K562 (cell line): ENCODE data around the gene FAM3C. TPM values are rescaled to one million over a fixed set of nuclear protein-coding genes. Genes with fewer than 3 reads are reported as not detected.

ENCODE experiments used
- ATAC-seq: fragments of 200-7000 bp; cut with Tn5 transposase; 3 replicates; pipeline ENCODE4 v1.9.1; 2020; ENCODE audit warnings: moderate library complexity
- BruUV-seq: library from RNA; stranded (reverse); fragments of 400-500 nt; replicated peaks from 2 replicates; lab custom pipeline; 2021; lab: Mats Ljungman, UMichigan
- CTCF ChIA-PET: fragments of 300-600 bp; formaldehyde crosslinking; extraction: SDS; loops from one replicate; lab custom pipeline; 2021; ENCODE audit warnings: low intra/inter-chr PET ratio; lab: Yijun Ruan, JAX
- POLR2A ChIA-PET: fragments of 300-600, 350-650 bp; sonication (Branson Sonifier 250); formaldehyde crosslinking; extraction: SDS; loops from one replicate; lab custom pipeline; 2021; ENCODE audit warnings: antibody characterized with exemption, inconsistent platforms; lab: Yijun Ruan, JAX
- DNase-seq, 4 experiments: peaks; one replicate each; pipeline versions ENCODE4 v3.0.0 to v3.0.0-alpha.2; 2011 to 2018; ENCODE audit warnings: low spot score in 3 of 4, mixed read lengths in 3 of 4; ENCODE audit errors: extremely low read depth in 1 of 4
- FAIRE-seq: peaks from 2 replicates; lab custom pipeline; 2011; peaks lifted over from hg19 to GRCh38; lab: Jason Lieb, UNC
- H2AFZ ChIP-seq: 2 replicates; pipeline ENCODE4 v1.6.0; 2011; ENCODE audit warnings: low read depth, low read length, control low read depth, inconsistent platforms
- H3K27ac ChIP-seq: fragments of 200-600 bp; 3 replicates; pipeline ENCODE4 v1.8.0; 2011; ENCODE audit warnings: low read depth, mild to moderate bottlenecking, control low read depth, inconsistent platforms, low read length, moderate library complexity, mixed read lengths; ENCODE audit errors: extremely low read depth
- H3K27me3 ChIP-seq, 2 experiments: fragments of 300-600 bp in 1 of 2; 2 replicates in 1 of 2; 3 replicates in 1 of 2; pipeline versions ENCODE4 v1.6.0 to v1.8.0; 2011; ENCODE audit warnings: inconsistent platforms in 2 of 2, low read length in 2 of 2, mild to moderate bottlenecking in 1 of 2, mixed read lengths in 1 of 2, moderate library complexity in 1 of 2; ENCODE audit not compliant: control insufficient read depth in 2 of 2, insufficient read depth in 2 of 2
- H3K36me3 ChIP-seq: fragments of 300-600 bp; 3 replicates; pipeline ENCODE4 v1.8.0; 2011; ENCODE audit warnings: mild to moderate bottlenecking, low read length, inconsistent platforms; ENCODE audit not compliant: control insufficient read depth, insufficient read depth
- H3K4me1 ChIP-seq, 2 experiments: fragments of 200-600 bp in 1 of 2; replicated peaks in 1 of 2; 2 replicates in 1 of 2; 3 replicates in 1 of 2; pipeline versions ENCODE4 v1.5.1 to v1.8.0; 2011; ENCODE audit warnings: inconsistent platforms in 2 of 2, low read length in 2 of 2, mild to moderate bottlenecking in 1 of 2, mixed read lengths in 1 of 2, moderate library complexity in 1 of 2; ENCODE audit not compliant: control insufficient read depth in 2 of 2, insufficient read depth in 2 of 2
- H3K4me2 ChIP-seq: 2 replicates; pipeline ENCODE4 v1.6.1; 2011; ENCODE audit warnings: low read length, control low read depth, inconsistent platforms, mixed read lengths; ENCODE audit not compliant: insufficient read depth
- H3K4me3 ChIP-seq: fragments of 200-600 bp; sonication (generic), shearing (Covaris generic); 2 replicates; pipeline ENCODE4 v1.5.1; 2016; ENCODE audit warnings: control low read depth, inconsistent platforms
- H3K79me2 ChIP-seq: fragments of 200-600 bp; 3 replicates; pipeline ENCODE4 v1.8.0; 2011; ENCODE audit warnings: low read length, inconsistent platforms; ENCODE audit not compliant: control insufficient read depth, insufficient read depth
- H3K9ac ChIP-seq, 2 experiments: 2 replicates each; pipeline versions ENCODE4 v1.6.0 to v1.6.1; 2011; ENCODE audit warnings: low read depth in 2 of 2, low read length in 2 of 2, control low read depth in 1 of 2, inconsistent platforms in 1 of 2, mild to moderate bottlenecking in 1 of 2, mixed read lengths in 1 of 2; ENCODE audit not compliant: insufficient read depth in 1 of 2
- H3K9me1 ChIP-seq: one replicate; pipeline ENCODE4 v1.6.0; 2011; ENCODE audit warnings: inconsistent platforms, mild to moderate bottlenecking, low read length, moderate library complexity; ENCODE audit not compliant: control insufficient read depth, insufficient read depth
- H3K9me3 ChIP-seq: replicated peaks from 2 replicates; pipeline ENCODE4 v1.5.1; 2011; ENCODE audit warnings: low read depth, low read length, inconsistent platforms; ENCODE audit not compliant: control insufficient read depth, insufficient read depth
- H4K20me1 ChIP-seq: replicated peaks from 2 replicates; pipeline ENCODE4 v1.6.1; 2011; ENCODE audit warnings: low read length, inconsistent platforms, mixed read lengths; ENCODE audit not compliant: control insufficient read depth, insufficient read depth
- EGR1 ChIP-seq: fragments of 450-650 bp; conservative IDR thresholded peaks from 2 replicates; pipeline ENCODE4 v1.6.1; 2017; ENCODE audit warnings: mild to moderate bottlenecking
- FOXK2 ChIP-seq, 2 experiments: fragments of 450-650 bp; IDR thresholded peaks in 1 of 2; conservative IDR thresholded peaks in 1 of 2; 2 replicates each; pipeline ENCODE4 v1.6.1; 2016; ENCODE audit warnings: low read depth in 2 of 2, mild to moderate bottlenecking in 1 of 2
- NCOA4 ChIP-seq: fragments of 450-650 bp; IDR thresholded peaks from 2 replicates; pipeline ENCODE4 v1.6.1; 2018; ENCODE audit warnings: mild to moderate bottlenecking; ENCODE audit not compliant: partially characterized antibody
- RBM15 ChIP-seq: fragments of 200-400 bp; formaldehyde crosslinking; IDR thresholded peaks from 2 replicates; pipeline ENCODE4 v1.6.1; 2018; ENCODE audit warnings: mild to moderate bottlenecking, low read length, moderate library complexity; ENCODE audit not compliant: insufficient read depth
- SIN3A ChIP-seq, 2 experiments: fragments of 150-350 bp in 1 of 2; IDR thresholded peaks; 2 replicates each; pipeline ENCODE4 v1.6.1; 2011 to 2016; ENCODE audit warnings: borderline replicate concordance in 2 of 2, low read depth in 2 of 2, low read length in 2 of 2, mild to moderate bottlenecking in 2 of 2, moderate library complexity in 2 of 2; ENCODE audit not compliant: control insufficient read depth in 1 of 2
- UBTF ChIP-seq, 2 experiments: IDR thresholded peaks; 2 replicates each; pipeline ENCODE4 v1.6.1; 2012; ENCODE audit warnings: improper control_type of control experiment in 2 of 2, low read depth in 2 of 2, low read length in 2 of 2, borderline replicate concordance in 1 of 2
- ZNF311 ChIP-seq: fragments of 250-450 bp; sonication (Bioruptor Pico); IDR thresholded peaks from 2 replicates; pipeline ENCODE4 v1.4.0; 2020; ENCODE audit warnings: mild to moderate bottlenecking, moderate library complexity
- WGBS: fragments of 100-300 bp; shearing (Covaris generic); methylation state at CpG from one replicate; pipeline ENCODE4 v1.1.6; 2016; ENCODE audit warnings: low coverage, mixed read lengths; ENCODE audit not compliant: insufficient coverage; ENCODE audit errors: missing lambda C conversion rate; 5-methylcytosine and 5-hydroxymethylcytosine counted together
- in situ Hi-C: fragments of 300-500 bp; cut with MboI; formaldehyde crosslinking; loops from 4 replicates; pipeline ENCODE4 v1.15.0; 2018; ENCODE audit warnings: inconsistent platforms, mixed read lengths
- intact Hi-C: fragments of 100-400 bp; cut with micrococcal nuclease; formaldehyde crosslinking; loops from 2 replicates; pipeline ENCODE4 v1.14.2; 2022
- polyA plus RNA-seq, 8 experiments: library from polyadenylated mRNA; depleted of rRNA in 4 of 8; stranded (reverse) in 5 of 8; unstranded in 3 of 8; fragments of >200 nt; fragmentation: Nextera tagmentation in 2 of 8; fragmentation: Illumina TruSeq in 1 of 8; extraction: Ambion mirVana in 2 of 8; extraction: Trizol in 1 of 8; gene quantifications; 2 replicates each; pipeline versions ENCODE4 v1.2.1 to v1.2.3, GENCODE V29; 2011 to 2014; ENCODE audit warnings: inconsistent platforms in 1 of 8, missing spikeins in 1 of 8
- total RNA-seq, 7 experiments: library from RNA; depleted of rRNA in 6 of 7; stranded (reverse); fragments of >200 nt in 6 of 7; fragmentation: Illumina TruSeq in 2 of 7; extraction: Trizol in 2 of 7; gene quantifications; 2 replicates each; pipeline versions ENCODE4 v1.2.1 to v1.2.3, GENCODE V29; 2011 to 2021; ENCODE audit warnings: low replicate concordance in 1 of 7
- TF ChIP-seq, protein P1 (sequence below): sonication (generic); formaldehyde crosslinking; IDR thresholded peaks from 2 replicates; pipeline ENCODE4 v1.8.1; 2023; ENCODE audit warnings: mild to moderate bottlenecking, missing genetic modification reagents, moderate library complexity
- TF ChIP-seq, protein P2 (sequence below): fragments of 250-450 bp; sonication (Bioruptor Pico); IDR thresholded peaks from 2 replicates; pipeline ENCODE4 v1.4.0; 2020; ENCODE audit warnings: mild to moderate bottlenecking, moderate library complexity

Gene FAM3C
- total and polyA plus RNA-seq, 9 of the 15 experiments (the other 6 are each of a cell fraction or from before 2014, with no cell fraction given): 10.6 to 42.6 (median 30.0) TPM

GRCh38 chr7:121406461-121406860 is 10.4 kb upstream of the FAM3C start:
- ATAC-seq (no peak), FAIRE-seq (no peak), DNase-seq (no peak)
- no peak for TF ChIP-seq NCOA4
- no peak for TF ChIP-seq ZNF311 (CRISPR knock-in tag)
- no peak for TF ChIP-seq RBM15
- TF ChIP-seq, protein P1, sequence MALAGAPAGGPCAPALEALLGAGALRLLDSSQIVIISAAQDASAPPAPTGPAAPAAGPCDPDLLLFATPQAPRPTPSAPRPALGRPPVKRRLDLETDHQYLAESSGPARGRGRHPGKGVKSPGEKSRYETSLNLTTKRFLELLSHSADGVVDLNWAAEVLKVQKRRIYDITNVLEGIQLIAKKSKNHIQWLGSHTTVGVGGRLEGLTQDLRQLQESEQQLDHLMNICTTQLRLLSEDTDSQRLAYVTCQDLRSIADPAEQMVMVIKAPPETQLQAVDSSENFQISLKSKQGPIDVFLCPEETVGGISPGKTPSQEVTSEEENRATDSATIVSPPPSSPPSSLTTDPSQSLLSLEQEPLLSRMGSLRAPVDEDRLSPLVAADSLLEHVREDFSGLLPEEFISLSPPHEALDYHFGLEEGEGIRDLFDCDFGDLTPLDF: no peak
- TF ChIP-seq, protein P2, sequence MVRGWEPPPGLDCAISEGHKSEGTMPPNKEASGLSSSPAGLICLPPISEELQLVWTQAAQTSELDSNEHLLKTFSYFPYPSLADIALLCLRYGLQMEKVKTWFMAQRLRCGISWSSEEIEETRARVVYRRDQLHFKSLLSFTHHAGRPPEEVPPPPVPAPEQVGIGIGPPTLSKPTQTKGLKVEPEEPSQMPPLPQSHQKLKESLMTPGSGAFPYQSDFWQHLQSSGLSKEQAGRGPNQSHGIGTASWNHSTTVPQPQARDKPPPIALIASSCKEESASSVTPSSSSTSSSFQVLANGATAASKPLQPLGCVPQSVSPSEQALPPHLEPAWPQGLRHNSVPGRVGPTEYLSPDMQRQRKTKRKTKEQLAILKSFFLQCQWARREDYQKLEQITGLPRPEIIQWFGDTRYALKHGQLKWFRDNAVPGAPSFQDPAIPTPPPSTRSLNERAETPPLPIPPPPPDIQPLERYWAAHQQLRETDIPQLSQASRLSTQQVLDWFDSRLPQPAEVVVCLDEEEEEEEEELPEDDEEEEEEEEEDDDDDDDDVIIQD (CRISPR knock-in tag): no peak
- no peak for TF ChIP-seq SIN3A (IDR thresholded peaks at IDR 0.05; ENCODE audit: borderline replicate concordance in 2 of 2, control insufficient read depth in 1 of 2, low read depth in 2 of 2, low read length in 2 of 2)
- TF ChIP-seq UBTF (IDR thresholded peaks at IDR 0.05; ENCODE audit: borderline replicate concordance in 1 of 2, low read depth in 2 of 2, low read length in 2 of 2): no peak
- TF ChIP-seq FOXK2 (conservative IDR thresholded peaks at IDR 0.05 in 1 of 2, IDR thresholded peaks at IDR 0.05 in 1 of 2; ENCODE audit: low read depth in 2 of 2): no peak
- TF ChIP-seq EGR1: no peak
- intact Hi-C loops (no loop called here), in situ Hi-C loops (no loop called here)
- no peak overlapping the region for H3K27ac ChIP-seq
- ChIA-PET CTCF (no interaction called here), POLR2A (interaction anchor here (0.5 to 1.3 kb wide), 3 partner anchors 10 to 113 kb away, joined by 3 read pairs; no protein-coding TSS in a partner anchor)
- no peaks in the 10 kb centered on the region for H4K20me1 ChIP-seq
- WGBS: 53% methylated on average over 5 of the region's 5 CpGs
- H3K79me2 ChIP-seq: no peaks in the 10 kb centered on the region
- H2AFZ ChIP-seq: no peak overlapping the region
- no peak overlapping the region for H3K4me2 ChIP-seq
- H3K36me3 ChIP-seq: no peaks in the 10 kb centered on the region
- no TSS peak for BruUV-seq
- no peak overlapping the region for H3K9ac ChIP-seq
- H3K4me3 ChIP-seq: no peak overlapping the region
- H3K4me1 ChIP-seq: peaks cover 0 to 8% of the 10 kb centered on the region in 2 experiments; a peak in 3 of 5 replicates
- H3K9me1 ChIP-seq: no peaks in the 10 kb centered on the region
- no peaks in the 10 kb centered on the region for H3K9me3 ChIP-seq
- peaks cover 0 to 9% of the 10 kb centered on the region in 2 experiments; a peak in 3 of 5 replicates for H3K27me3 ChIP-seq
